Glomerular endothelial cell (primary cell): ENCODE data around the gene TRAK2. TPM values are rescaled to one million over a fixed set of nuclear protein-coding genes. Genes with fewer than 3 reads are reported as not detected.

Experiments used
- total RNA-seq: library from RNA; depleted of rRNA; stranded (reverse); fragments of >200 nt; gene quantifications from 2 replicates; pipeline ENCODE4 v1.2.3, GENCODE V29; 2015

The TRAK2 gene
- total RNA-seq, 1 donor from 2014 or later: 32.0 TPM

Other genes with a start within 250 kb of the TRAK2 start
- gene CASP8, start 190.9 kb downstream of the TRAK2 start, total RNA-seq: 11.6 and 16.9 TPM in 2 replicates
- gene FLACC1, start 94.1 kb downstream of the TRAK2 start, total RNA-seq: 0.15 and 0.23 TPM in 2 replicates
- gene STRADB, start 282 bp upstream of the TRAK2 start, total RNA-seq: 17.0 and 25.0 TPM in 2 replicates
- 18.6 and 21.3 TPM in 2 replicates for gene TMEM237, start 192.0 kb upstream of the TRAK2 start, total RNA-seq
- 24.4 and 40.1 TPM in 2 replicates for gene MPP4, start 247.2 kb upstream of the TRAK2 start, total RNA-seq